ENCODE measurements around the gene GUCD1. TPM values are rescaled to one million over a fixed set of nuclear protein-coding genes. Genes with fewer than 3 reads are reported as not detected.
"Not testable (repeated sequence)": the region's sequence is repeated elsewhere in the genome, so short reads cannot be mapped to it uniquely, and the experiment has no call there.

GUCD1 gene
- total RNA-seq, 1 donor from 2014 or later = 131 TPM

DNA sequence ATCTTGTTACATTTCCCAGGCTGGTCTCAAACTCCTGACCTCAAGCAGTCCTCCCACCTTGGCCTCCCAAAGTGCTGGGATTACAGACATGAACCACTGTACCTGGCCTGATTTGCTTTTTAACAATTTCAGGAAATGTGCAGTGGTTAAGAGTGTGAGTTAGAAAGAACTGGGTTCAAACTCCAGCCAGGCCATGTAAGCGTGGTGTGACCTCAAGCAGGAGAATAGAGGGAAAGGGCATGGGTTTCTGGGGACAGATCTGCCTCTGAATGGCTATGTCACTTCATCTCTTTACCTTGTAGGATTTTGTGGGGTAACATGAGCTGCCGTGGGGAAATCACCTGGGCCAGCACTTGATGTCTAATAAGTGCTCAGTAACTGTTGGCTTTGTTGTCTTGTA is 10.1 kb upstream of the GUCD1 start:
- intact Hi-C loops (cut with micrococcal nuclease) = no loop called here

DNA sequence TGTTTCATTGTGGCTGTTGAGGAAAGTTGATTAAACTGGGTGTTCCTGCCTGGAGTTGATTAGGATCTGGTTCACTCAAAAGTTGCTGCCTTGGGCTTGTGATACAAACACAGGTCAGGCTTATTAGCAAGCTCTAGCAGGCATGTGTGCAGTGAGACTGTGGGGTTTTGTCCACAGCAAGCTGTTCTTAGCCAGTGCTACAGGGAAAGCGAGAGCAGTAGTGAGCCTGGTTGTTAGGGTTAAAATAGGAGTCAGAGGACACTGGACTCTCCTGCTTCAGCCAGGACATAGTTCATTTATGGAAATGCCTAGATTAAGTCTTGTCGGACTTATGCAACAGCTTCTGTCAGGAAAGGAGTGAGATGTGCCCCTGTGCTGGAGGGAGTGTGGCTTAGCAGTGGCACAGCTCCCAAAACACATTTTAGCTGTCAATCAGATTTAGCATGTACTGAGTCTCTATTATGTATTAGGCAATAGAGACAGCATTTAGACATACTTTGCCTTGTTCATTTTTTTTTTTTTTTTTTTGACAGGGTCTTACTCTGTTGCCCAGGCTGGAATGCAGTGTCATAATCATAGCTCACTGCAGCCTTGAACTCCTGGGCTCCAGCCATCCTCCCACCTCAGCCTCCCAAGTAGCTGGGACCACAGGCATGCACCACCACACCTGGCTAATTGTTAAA is 9.6 kb upstream of the GUCD1 start:
- intact Hi-C loops (cut with micrococcal nuclease) = no loop called here

DNA sequence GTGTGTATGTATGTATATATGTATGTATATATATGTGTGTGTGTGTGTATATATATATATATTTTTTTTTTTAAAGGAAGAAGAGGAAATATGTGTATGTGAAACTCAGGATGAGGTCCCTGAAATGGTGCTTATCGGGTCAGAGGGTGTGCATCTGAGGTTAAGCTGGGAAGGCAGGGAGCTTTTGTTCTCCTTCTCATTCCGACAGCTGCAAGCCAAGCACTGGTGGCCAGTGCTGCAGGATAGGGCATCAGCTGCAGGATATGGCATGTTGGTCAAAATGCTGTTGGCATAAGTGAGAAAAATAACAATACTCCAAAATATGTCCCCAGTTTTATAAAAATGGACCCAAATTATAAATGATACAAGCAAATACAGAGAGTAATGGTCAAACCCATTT is 8.3 kb upstream of the GUCD1 start:
- intact Hi-C loops (cut with micrococcal nuclease) = no loop called here

DNA sequence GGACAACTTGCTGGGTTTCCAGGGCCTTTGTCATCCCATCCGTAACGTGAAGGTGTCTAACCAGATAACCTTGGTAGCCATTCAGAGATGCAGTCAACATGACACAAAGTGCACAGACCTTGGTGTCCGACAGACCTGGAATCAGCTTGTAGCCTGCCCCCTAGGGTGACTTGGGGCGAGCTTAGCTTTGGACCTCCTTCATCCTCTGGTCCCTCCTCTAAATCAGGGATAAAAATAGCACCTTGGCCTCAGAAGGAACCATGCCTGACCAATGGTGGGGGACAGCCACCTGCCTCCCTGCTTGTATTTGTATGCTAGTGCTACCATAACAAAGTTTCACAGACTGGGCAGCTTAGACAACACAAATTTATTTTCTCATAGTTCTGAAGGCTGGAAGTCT is 4.5 kb upstream of the GUCD1 start:
- intact Hi-C loops (cut with micrococcal nuclease) = no loop called here

DNA sequence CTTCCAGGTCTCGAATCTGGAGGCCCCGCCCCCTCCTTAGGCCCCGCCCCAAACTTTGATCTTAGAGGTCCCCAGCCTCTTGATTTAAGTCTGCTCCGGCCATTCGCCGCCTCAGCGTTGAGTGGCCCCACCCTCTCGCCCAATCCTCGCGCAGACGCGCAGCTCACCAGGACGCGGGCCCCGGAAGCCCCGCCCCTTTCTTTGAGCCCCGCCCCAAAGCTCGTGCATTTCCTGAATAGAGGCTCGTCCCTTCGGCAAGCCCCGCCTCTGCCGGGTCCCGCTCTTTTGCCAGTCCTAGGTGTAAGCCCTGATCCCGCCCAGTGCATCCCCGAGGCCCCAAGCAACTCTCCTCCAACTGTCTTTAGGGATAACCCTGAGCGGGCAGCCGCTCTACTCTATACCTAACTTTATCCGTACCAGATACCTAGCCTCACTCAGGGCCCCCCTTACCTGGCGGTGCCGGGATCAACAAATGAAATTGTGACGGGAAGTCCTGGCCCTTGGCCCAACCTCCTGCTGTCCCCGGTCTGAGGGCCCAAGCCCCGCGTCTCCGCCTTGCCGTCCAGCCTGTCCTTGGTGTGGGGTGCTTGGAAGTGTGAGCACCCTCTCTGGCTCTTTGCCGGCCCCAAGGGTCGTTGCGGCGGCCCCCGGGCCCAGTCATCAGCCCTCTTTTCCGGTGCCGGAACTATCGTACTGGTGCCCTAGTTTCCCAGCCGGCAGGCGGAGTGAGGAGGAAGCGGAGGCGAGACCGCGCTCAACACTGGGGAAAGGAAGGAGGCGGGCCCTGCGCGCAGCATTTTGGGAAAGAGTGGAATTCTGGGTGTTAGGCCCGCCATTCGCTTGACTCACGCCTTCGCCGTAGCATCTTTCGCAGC is 464 bp upstream of the GUCD1 start, which contains the start of gene SNRPD3:
TSS of gene SNRPD3 (plus strand) at position 835 of the 875 bp plus-strand sequence. CDS start 1,676 bp downstream, outside the sequence.
- intact Hi-C loops (cut with micrococcal nuclease) = no loop called here

DNA sequence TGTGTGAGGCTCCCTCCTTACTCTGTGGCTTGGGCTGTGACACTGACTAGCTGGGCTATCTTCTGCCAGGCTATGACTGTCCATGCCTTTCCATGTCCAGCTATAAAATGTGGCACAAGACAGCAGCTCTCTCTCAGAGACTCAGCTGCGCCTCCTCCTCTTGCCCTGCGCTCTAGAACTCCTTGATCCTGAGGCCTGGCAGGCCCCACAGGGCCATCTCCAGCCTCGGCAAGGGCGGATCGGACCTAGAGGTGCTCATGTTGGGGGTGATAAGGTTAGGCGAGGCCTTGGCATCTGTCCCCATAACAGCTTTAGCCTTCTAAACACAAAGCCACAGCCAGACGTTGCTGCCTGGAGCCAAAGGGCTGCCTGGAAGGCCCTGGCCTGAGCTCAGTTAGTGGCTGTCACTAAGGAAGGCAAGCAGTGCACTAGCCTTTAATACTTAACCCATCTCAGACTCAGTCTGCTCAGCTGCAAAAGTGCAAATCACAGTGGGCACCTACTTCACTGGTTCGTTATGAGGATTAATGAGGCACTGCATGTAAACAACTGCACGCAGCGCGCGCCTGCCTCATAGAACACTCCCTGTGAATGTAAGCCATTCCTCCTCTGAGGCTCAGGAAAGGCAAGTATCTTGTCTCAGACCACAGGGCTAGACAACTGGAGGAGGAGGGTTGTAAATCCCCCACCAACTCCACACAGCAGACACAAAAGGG is 1.2 kb downstream of the GUCD1 start:
- intact Hi-C loops (cut with micrococcal nuclease) = no loop called here

DNA sequence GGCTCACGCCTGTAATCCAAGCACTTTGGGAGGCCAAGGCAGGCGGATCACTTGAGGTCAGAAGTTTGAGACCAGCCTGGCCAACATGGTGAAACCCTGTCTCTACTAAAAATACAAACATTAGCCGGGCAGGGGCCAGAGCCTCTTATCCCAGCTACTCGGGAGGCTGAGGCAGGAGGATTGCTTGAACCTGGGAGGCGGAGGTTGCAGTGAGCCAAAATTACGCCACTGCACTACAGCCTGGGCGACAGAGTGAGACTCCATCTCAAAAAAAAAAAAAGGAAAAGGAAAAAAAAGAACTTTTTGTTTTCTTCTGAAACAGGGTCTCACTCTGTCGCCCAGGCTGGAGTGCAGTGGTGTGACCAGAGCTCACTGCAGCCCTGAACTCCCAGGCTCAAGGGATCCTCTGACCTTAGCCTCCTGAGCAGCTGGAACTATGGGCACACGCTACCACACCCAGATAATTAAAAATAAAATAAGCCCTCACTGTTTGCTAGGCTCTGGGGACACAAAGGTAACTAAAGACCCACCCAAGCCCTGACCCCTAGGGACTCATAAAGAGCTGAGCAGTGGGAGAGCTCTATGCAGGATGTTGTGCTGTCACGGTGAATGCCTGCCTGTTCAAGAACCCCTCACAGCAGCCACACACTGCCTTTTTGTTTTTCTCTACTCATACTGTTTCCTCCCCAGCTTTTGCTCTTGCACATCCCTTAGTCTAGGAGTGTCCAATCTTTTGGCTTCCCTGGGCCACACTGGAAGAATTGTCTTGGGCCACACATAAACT is 2.2 kb downstream of the GUCD1 start:
- intact Hi-C loops (cut with micrococcal nuclease) = not testable (repeated sequence)

DNA sequence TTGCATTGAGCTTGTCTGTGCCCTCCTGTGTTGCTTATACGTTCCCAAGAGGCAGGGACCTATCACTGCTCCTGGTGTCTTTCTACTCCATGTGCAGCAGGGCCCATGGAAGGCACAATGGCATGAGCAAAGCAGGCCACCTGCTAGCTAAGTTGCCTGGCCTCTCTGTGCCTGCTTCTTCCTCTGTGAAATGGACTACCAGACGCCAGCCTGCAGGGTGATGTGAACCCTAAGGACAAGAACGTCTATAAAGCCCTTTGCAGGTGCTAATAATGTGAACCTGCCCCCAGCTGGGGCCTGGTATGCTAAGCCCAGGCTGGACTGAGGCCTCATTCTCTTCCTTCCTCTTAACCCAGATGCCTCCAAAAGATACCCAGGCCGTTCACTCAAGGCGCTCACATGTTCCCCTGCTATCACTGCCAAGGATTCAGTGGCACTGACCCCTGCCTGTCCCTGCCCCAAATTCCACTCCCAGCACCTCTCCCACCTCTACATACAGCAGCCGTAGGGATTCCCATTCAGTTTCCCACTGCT is 4.0 kb downstream of the GUCD1 start:
- intact Hi-C loops (cut with micrococcal nuclease) = no loop called here

DNA sequence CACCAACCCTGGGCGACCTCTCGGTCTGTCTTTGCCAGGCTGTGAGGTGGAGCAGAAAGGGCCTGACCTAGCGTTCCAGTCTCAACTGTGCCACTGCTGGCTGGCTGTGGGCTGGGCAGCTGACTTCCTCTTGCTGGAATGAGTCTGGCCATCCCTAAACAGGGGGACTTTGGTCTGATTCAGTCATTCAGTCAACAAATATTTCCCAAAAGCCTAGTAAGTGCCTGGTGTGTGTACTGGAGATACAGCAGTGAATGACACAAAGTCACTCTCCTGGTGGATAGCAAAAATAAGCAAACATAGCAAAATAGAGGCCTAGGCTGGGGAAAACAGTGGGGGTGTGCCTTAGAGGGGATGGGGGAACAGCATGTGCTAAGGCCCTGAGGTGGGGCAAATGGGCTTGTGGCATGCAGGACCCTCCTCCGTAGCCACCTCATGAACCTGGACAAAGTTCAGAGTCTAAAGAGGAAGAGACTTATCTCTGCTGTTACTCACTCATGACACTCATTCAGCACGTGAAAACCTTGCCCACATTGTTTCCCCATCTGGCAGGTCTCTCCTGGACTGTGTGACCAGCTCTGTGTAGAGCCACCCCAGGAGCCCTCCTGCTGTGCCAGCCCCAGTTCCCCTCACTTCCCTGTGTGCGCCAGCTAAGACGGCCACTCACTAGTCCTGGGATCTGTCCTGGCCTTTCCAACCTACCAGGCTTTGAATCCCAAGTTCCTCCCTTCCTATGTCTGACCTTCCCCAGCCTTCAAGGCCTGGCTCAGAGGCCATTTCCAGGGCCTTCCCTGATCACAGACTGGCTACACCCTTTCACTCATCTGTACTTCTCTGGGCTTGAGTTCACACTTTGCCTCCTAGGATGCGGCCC is 4.7 kb downstream of the GUCD1 start:
- intact Hi-C loops (cut with micrococcal nuclease) = no loop called here

DNA sequence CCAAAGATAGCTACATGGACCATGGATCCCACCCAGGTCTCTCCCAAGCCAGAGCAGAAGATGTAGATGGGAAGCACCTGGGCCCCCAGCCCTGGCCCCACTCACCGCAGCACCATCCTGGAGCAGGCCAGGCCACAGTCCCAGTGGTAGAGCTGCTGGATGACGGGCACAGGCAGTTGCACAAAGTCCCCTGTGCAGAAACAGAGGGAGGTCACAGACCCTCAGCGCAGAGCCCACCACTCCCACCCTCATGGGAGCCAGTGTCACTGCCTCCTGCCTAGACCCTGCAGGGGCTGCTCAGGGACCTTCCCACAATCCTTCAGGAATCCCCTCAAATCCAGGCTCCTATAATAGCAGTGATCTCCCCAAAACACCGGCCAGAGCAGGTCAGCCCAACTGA is 6.1 kb downstream of the GUCD1 start:
- intact Hi-C loops (cut with micrococcal nuclease) = no loop called here

DNA sequence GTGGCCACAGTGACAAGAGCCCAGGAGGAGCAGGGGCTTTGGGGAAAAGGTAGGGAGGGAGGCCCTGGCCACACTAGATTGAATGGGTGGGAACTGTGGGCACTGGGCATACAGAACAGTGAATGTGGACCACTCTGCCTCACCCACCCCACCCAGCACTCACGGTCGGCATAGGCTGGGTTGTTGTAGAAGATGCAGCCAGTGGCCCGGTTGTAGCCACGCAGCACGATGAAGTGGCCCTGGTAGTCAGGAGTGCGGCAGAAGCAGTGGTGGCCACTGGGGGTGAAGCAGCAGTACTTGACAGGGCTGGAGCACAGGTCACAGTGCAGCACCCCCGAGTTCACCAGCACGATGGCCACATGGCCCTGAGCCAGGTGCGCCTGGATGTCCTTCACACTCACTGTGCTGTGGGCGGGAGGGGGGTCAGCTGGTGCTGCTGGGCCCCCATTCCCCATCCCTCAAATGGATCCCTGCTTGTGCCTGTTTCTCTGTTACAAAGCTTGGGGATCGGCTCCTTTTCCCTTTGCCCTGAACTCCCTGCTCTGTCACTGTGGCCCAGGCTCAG is 11.2 kb downstream of the GUCD1 start:
- intact Hi-C loops (cut with micrococcal nuclease) = no loop called here

DNA sequence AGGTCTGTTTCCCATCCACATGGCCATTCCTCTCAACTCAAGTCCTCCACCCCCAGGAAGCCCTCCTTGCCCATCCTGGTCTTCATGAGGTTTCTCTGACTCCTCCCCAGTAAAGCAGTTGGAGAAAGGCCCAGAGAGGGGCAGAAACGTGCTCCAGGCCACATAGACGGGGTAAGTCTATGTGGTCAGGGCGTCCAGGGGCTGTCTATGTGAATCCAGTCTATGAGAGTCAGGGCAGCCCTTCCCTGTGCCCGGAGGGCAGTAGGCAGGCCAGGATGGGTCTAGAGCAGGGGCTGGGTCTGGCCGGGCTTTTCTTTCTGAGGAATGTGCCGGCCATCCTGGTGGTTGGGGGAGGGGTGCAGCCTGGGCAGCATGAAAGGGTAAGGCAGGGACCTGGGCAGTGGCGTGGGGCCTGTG is 11.7 kb downstream of the GUCD1 start:
- intact Hi-C loops (cut with micrococcal nuclease) = no loop called here

DNA sequence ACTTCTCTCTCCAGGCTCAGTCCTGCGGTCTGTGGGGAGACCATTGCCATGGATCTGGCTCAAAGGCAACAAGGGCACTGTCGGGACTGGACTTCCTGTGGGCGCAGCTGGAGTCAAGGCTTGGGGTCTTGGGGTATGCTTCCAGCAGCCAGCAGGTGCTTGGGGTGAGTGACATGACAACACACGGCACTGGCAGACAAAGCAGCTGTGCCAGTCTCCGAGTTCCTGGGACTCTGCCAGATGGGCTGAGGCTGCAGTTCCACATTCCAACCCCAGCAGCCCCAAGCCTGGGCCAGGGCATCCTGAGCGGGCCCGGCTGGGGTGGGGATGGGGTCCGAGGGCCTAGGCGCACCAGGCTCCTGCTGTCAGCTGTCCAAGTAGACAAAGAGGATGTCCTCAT is 12.3 kb downstream of the GUCD1 start:
- intact Hi-C loops (cut with micrococcal nuclease) = no loop called here

DNA sequence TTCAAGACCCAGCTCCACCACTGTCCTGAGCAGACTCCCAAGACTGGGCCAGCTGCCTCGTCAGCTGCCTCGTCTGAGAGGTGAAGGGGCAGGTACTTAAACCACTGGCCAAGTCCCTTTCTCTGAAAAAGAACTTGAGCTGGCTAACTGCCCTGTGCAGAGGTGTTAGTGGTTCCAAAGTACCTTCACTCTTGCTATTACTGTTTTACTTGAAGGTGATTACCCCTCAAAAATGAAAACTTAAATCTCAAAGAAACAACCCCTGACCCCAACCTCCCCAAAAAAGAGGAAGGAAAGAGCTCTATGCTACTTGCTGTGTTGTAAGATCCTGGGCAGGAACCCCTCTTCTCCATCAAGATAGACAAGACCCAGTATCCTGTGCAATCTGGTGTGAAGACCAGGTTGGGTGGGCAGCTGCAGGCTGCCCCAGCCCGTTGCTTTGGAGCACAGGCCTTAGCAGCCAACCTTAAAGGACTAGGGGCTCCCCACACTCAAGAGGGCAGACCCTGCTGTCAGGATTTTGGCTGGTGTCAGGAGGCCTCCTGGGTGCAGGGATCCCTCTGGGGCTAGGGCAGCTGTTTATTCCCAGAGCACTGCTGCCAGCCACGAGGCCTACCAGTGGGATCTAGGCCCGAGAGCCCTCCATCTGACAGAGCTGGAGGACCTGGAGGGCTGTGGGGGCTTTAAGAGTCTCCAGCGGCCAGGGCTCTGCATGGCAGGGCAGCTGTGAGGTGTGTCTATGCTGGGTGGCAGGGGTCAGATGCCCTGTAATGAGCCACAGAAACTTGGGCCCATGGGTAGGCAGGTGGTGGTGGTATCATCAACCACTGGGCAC is 13.0 kb downstream of the GUCD1 start:
- intact Hi-C loops (cut with micrococcal nuclease) = no loop called here

DNA sequence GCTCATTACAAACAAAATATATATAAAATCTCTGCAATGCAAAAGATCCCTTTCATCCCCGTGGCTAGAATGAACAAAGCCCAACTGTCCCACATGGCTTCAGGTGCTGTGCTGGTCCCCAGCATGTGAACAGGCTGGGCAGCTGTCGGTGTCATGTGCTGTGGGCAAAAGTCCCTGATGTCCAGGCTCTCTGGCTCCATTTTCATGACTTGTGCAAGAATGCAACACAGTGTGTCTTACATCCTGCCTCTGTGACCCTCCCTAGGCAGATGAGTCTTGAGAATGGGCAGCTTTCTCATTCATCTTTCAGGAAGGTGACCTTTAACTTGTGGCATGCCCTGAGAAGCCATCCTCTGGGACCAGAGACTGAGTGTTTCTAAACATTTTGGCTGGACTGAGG is 14.5 kb downstream of the GUCD1 start:
- intact Hi-C loops (cut with micrococcal nuclease) = no loop called here

DNA sequence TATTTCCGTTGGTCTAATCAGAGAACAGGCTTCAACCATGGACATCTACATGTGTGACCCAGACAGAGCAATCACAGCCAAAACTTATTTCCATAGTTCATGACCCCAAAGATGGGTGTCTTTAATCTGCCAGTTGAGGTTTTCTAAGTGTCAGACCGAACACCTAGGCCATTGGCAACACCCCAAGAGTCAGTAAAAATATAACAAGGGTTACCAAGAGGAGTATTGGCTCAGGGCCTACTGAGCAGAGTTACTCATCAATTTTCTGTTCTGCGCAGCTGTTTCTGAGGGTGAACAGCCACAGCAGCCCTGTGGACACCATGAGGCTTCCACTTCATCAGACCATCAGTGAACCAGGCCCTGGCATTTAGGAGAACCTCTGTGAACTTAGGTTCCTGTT is 18.8 kb downstream of the GUCD1 start:
- intact Hi-C loops (cut with micrococcal nuclease) = no loop called here

DNA sequence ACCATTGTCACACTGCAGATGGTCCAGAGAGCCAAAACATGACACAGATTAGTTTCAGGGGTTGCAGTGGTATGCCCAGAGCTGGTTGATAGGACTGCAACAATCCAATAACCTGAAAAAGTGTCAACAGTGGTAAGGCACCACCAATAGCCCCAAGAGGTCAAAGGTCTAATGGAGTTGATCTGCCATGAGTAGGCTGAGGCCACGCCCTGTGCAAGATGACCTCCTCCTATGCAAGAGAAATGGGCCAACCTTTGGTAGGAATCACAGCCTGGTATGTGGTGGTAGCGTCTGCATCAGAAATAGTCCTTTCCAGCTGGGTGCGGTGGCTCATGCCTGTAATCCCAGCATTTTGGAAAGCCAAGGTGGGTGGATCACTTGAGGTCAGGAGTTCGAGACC is 19.6 kb downstream of the GUCD1 start:
- intact Hi-C loops (cut with micrococcal nuclease) = no loop called here

DNA sequence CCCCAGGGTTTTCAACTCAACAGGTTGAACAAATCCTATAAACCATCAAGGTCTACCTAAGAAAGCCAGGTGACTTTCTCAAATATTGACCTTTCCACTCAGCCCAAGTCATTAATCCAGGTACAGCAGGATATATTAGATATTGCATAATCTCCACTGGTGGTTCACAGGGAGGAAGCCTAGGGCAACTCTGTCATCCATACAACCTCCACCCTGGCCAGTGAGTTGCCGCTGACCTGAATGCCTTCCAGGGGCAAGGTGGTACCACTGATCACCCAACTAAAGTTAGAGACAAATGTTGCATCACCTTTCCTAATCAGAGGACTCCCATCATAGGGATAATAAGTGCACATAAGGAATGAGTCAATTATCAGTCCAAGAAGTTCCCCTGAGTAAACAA is 22.9 kb downstream of the GUCD1 start:
- intact Hi-C loops (cut with micrococcal nuclease) = no loop called here

DNA sequence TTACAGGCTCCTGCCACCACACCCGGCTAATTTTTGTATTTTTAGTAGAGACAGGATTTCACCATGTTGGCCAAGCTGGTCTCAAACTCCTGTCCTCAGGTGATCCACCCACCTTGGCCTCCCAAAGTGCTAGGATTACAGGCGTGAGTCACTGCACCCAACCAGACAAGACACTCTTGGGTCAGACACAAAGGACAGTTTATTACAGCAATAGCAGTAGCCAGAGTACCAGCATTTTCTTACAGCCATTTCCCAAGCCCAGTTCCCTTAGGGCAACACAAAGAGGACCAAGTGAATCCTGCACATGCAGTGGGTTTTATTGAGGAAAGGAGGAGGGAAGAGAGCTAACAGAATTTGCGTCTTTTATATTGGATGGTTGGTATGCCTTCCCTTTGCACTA is 24.0 kb downstream of the GUCD1 start:
- intact Hi-C loops (cut with micrococcal nuclease) = not testable (repeated sequence)
